H1 (cell line): Measurements from ENCODE around the gene NFYB. TPM values are rescaled to one million over a fixed set of nuclear protein-coding genes. Genes with fewer than 3 reads are reported as not detected.

Experiments used
- EP300 ChIP-seq, 2 experiments: IDR thresholded peaks; 1 replicate in 1 of 2; 2 replicates in 1 of 2; pipeline ENCODE4 v1.6.1; 2011 to 2012; ENCODE audit warnings: low read depth in 2 of 2, low read length in 2 of 2, mild to moderate bottlenecking in 2 of 2, borderline replicate concordance in 1 of 2, inconsistent platforms in 1 of 2, moderate library complexity in 1 of 2
- HDAC6 ChIP-seq: IDR thresholded peaks from one replicate; pipeline ENCODE4 v1.7.1; 2012; ENCODE audit warnings: low read depth, mild to moderate bottlenecking, inconsistent platforms, low read length, moderate library complexity
- RBBP5 ChIP-seq: IDR thresholded peaks from 2 replicates; pipeline ENCODE4 v1.7.1; 2012; ENCODE audit warnings: low read depth, mild to moderate bottlenecking, inconsistent platforms, low read length, moderate library complexity, borderline replicate concordance
- SAP30 ChIP-seq: fragments of 300-600 bp; sonication (generic); IDR thresholded peaks from 2 replicates; pipeline ENCODE4 v1.7.1; 2012; ENCODE audit warnings: low read length, moderate library complexity, mild to moderate bottlenecking, inconsistent platforms; ENCODE audit not compliant: insufficient read depth, insufficient replicate concordance
- polyA plus RNA-seq, 7 experiments: library from polyadenylated mRNA; depleted of rRNA in 3 of 7; stranded (reverse) in 5 of 7; unstranded in 2 of 7; fragments of >200 nt in 5 of 7; fragments of 200-250 nt in 2 of 7; gene quantifications; 1 replicate in 5 of 7; 2 replicates in 1 of 7; 4 replicates in 1 of 7; pipeline versions ENCODE4 v1.2.1 to v1.2.3, GENCODE V29; 2011 to 2013; ENCODE audit warnings: missing spikeins in 2 of 7, mixed read lengths in 2 of 7
- total RNA-seq: library from RNA; stranded (reverse); fragmentation: NEBNext Ultra II Directional; extraction: Animal tissue kit (Norgen Biotek cat#: 25700); gene quantifications from 2 replicates; pipeline ENCODE4 v1.2.1, GENCODE V29; 2021

NFYB gene
- total and polyA plus RNA-seq, 2 of the 8 experiments (the other 6 are each of a cell fraction or from before 2014, with no cell fraction given), result 29.1 to 43.5 TPM

DNA sequence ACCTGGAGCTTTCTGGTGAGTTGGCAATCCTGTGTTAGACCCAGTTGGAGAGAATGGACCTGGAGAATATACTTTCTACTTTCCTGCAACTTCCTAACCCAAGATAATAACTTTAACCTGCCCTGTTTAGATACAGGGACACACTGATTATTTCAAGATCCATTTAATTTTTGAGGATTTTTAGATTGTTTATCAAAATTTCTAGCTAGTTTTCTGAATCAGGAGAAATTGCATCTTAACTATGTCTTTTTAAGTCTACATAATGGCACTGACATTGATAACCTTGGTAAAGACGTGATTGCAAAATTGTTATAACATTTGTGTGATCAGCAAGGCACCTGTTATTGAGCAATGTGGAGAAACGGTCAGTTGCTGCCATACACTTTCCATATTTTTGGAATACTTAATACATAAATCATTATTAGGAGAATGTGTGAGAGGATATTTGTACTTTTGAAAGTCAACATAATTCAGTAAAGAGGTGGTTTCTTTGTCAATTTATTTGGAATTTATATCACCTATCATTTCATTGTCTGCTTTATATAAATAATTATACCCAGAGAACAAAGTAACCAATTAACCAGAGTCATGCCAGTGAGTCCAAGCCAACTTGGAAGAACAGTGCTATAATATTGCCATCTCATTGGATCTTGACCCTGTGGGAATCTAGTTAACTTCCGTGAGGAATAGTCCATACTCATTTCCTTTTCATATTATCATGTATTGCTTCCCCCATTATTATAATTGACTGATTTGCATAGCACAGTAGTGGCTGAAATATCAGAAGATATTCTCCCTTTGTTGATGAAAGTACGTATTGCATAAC lies 28.4 kb downstream of the NFYB start (continued):
- TF ChIP-seq EP300 (IDR thresholded peaks at IDR 0.05; ENCODE audit: borderline replicate concordance in 1 of 2, low read depth in 2 of 2, low read length in 2 of 2) (no peak), SAP30 (no peak), RBBP5 (no peak), HDAC6 (no peak)
